Ovary (tissue), 3 donors: ENCODE results near the gene PIGL.

Source experiments
- CTCF ChIP-seq, 3 donors: fragments of 450-650 bp in 2 of 3; fragments of 200-600 bp in 1 of 3; IDR thresholded peaks; one replicate each; pipeline versions ENCODE4 v1.5.1 to v1.8.0; 2016 to 2022; ENCODE audit warnings: antibody characterized with exemption in 3 of 3, mild to moderate bottlenecking in 1 of 3
- EP300 ChIP-seq: sonication (generic); formaldehyde crosslinking; IDR thresholded peaks from one replicate; pipeline ENCODE4 v1.6.1; 2017; ENCODE audit warnings: antibody characterized with exemption
- POLR2A ChIP-seq: fragments of 450-650 bp; IDR thresholded peaks from one replicate; pipeline ENCODE4 v1.6.1; 2017; ENCODE audit warnings: antibody characterized with exemption, mild to moderate bottlenecking, moderate library complexity
- donor health status: DM: no; HTN: no; CAD: no.

- TF ChIP-seq EP300 (no peak), CTCF (IDR thresholded peaks at IDR 0.05) (no peak), POLR2A (no peak)
Observed at GRCh38 chr17:16301963-16302855, 85.2 kb downstream of the PIGL start.
